ENCODE measurements around the gene TAF11L10.
"Not testable (repeated sequence)": the region's sequence is repeated elsewhere in the genome, so short reads cannot be mapped to it uniquely, and the experiment has no call there.

The TAF11L10 gene

DNA sequence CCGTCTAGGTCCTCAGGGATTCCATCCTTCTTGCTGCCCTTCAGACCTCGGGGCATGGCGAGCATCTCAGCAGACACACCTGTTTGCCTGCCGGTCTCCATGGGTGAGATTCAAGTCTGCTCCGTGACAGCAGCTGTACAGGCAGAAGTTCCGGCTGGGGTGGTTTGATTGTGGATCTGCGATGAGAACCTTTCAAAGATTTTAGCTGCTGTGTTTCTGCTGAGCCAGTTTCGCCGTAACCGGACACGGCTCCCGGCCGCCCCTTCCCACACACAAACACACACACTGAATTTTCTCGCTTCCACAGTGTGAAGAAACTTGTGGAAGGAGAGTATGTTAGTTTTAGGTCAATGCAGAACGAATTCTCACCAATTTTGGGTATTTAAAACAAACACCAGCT lies at the start of gene TAF11L10:
TAF11L10 (minus strand) TSS at position 101 of the 400 bp plus-strand sequence.
- H3K27ac ChIP-seq (ENCODE audit: low read length); H3K9me3 ChIP-seq (ENCODE audit: control insufficient read depth in 2 of 2, low read length in 2 of 2); H3K9ac ChIP-seq (ENCODE audit: low read length in 2 of 2); H3K36me3 ChIP-seq (ENCODE audit: control insufficient read depth in 2 of 2, insufficient read depth in 2 of 2, low read length in 2 of 2); H3K4me3 ChIP-seq (ENCODE audit: low read length in 2 of 2); H3K4me1 ChIP-seq (ENCODE audit: control insufficient read depth, insufficient read depth, low read length); H3K27me3 ChIP-seq (ENCODE audit: control insufficient read depth in 1 of 2, insufficient read depth in 2 of 2, low read length in 2 of 2): not testable (repeated sequence)

GRCh38 chr5:17634160-17634559 lies 36.5 kb upstream of the TAF11L10 start, which contains the start of gene TAF11L14:
TSS of gene TAF11L14 (plus strand) at chr5:17634460.
- H3K27ac ChIP-seq (ENCODE audit: low read length) = no peak within 1 kb of the TSS
- H3K4me1 ChIP-seq (ENCODE audit: control insufficient read depth, insufficient read depth, low read length) = no peaks in the 10 kb centered on the region
- no peaks in the 10 kb centered on the region for H3K9me3 ChIP-seq (ENCODE audit: control insufficient read depth in 2 of 2, low read length in 2 of 2)
- H3K9ac ChIP-seq (ENCODE audit: low read length in 2 of 2) = no peak within 1 kb of the TSS
- no peak within 1 kb of the TSS for H3K4me3 ChIP-seq (ENCODE audit: low read length in 2 of 2)
- no peaks in the 10 kb centered on the region for H3K27me3 ChIP-seq (ENCODE audit: control insufficient read depth in 1 of 2, insufficient read depth in 2 of 2, low read length in 2 of 2)
- H3K36me3 ChIP-seq (ENCODE audit: control insufficient read depth in 2 of 2, insufficient read depth in 2 of 2, low read length in 2 of 2) = no peaks in the 10 kb centered on the region

- H3K4me1 ChIP-seq (ENCODE audit: control insufficient read depth, insufficient read depth, low read length); H3K9ac ChIP-seq (ENCODE audit: low read length in 2 of 2): not testable (repeated sequence)
These were observed 34.2 kb upstream of the TAF11L10 start, which contains the start of gene TAF11L13 for GRCh38 chr5:17631788-17632187. TSS of gene TAF11L13 (plus strand) at chr5:17632088.

GRCh38 chr5:17625686-17626085 lies 28.1 kb upstream of the TAF11L10 start:
- Histone ChIP-seq H3K4me3 (ENCODE audit: low read length in 2 of 2) (no peak overlapping the region), H3K9ac (ENCODE audit: low read length in 2 of 2) (no peak overlapping the region), H3K4me1 (ENCODE audit: control insufficient read depth, insufficient read depth, low read length) (no peaks in the 10 kb centered on the region), H3K36me3 (ENCODE audit: control insufficient read depth in 2 of 2, insufficient read depth in 2 of 2, low read length in 2 of 2) (no peaks in the 10 kb centered on the region), H3K27me3 (ENCODE audit: control insufficient read depth in 1 of 2, insufficient read depth in 2 of 2, low read length in 2 of 2) (no peaks in the 10 kb centered on the region), H3K9me3 (ENCODE audit: control insufficient read depth in 2 of 2, low read length in 2 of 2) (no peaks in the 10 kb centered on the region), H3K27ac (ENCODE audit: low read length) (no peak overlapping the region)

More at GRCh38 chr5:17631788-17632187, 34.2 kb upstream of the TAF11L10 start, which contains the start of gene TAF11L13:
- H3K27ac ChIP-seq (ENCODE audit: low read length); H3K36me3 ChIP-seq (ENCODE audit: control insufficient read depth in 2 of 2, insufficient read depth in 2 of 2, low read length in 2 of 2); H3K4me3 ChIP-seq (ENCODE audit: low read length in 2 of 2); H3K27me3 ChIP-seq (ENCODE audit: control insufficient read depth in 1 of 2, insufficient read depth in 2 of 2, low read length in 2 of 2); H3K9me3 ChIP-seq (ENCODE audit: control insufficient read depth in 2 of 2, low read length in 2 of 2): not testable (repeated sequence)

GRCh38 chr5:17620627-17621026 lies 23.0 kb upstream of the TAF11L10 start:
- H3K4me3 ChIP-seq (ENCODE audit: low read length in 2 of 2) = no peak overlapping the region
- no peaks in the 10 kb centered on the region for H3K9me3 ChIP-seq (ENCODE audit: control insufficient read depth in 2 of 2, low read length in 2 of 2)
- H3K9ac ChIP-seq (ENCODE audit: low read length in 2 of 2) = no peak overlapping the region
- no peaks in the 10 kb centered on the region for H3K27me3 ChIP-seq (ENCODE audit: control insufficient read depth in 1 of 2, insufficient read depth in 2 of 2, low read length in 2 of 2)
- H3K27ac ChIP-seq (ENCODE audit: low read length) = no peak overlapping the region
- H3K36me3 ChIP-seq (ENCODE audit: control insufficient read depth in 2 of 2, insufficient read depth in 2 of 2, low read length in 2 of 2) = no peaks in the 10 kb centered on the region
- H3K4me1 ChIP-seq (ENCODE audit: control insufficient read depth, insufficient read depth, low read length) = no peaks in the 10 kb centered on the region

GRCh38 chr5:17619354-17619753 lies 21.7 kb upstream of the TAF11L10 start:
- Histone ChIP-seq H3K9me3 (ENCODE audit: control insufficient read depth in 2 of 2, low read length in 2 of 2) (no peaks in the 10 kb centered on the region), H3K9ac (ENCODE audit: low read length in 2 of 2) (no peak overlapping the region), H3K4me1 (ENCODE audit: control insufficient read depth, insufficient read depth, low read length) (no peaks in the 10 kb centered on the region), H3K27me3 (ENCODE audit: control insufficient read depth in 1 of 2, insufficient read depth in 2 of 2, low read length in 2 of 2) (no peaks in the 10 kb centered on the region), H3K4me3 (ENCODE audit: low read length in 2 of 2) (no peak overlapping the region), H3K27ac (ENCODE audit: low read length) (no peak overlapping the region), H3K36me3 (ENCODE audit: control insufficient read depth in 2 of 2, insufficient read depth in 2 of 2, low read length in 2 of 2) (no peaks in the 10 kb centered on the region)

DNA sequence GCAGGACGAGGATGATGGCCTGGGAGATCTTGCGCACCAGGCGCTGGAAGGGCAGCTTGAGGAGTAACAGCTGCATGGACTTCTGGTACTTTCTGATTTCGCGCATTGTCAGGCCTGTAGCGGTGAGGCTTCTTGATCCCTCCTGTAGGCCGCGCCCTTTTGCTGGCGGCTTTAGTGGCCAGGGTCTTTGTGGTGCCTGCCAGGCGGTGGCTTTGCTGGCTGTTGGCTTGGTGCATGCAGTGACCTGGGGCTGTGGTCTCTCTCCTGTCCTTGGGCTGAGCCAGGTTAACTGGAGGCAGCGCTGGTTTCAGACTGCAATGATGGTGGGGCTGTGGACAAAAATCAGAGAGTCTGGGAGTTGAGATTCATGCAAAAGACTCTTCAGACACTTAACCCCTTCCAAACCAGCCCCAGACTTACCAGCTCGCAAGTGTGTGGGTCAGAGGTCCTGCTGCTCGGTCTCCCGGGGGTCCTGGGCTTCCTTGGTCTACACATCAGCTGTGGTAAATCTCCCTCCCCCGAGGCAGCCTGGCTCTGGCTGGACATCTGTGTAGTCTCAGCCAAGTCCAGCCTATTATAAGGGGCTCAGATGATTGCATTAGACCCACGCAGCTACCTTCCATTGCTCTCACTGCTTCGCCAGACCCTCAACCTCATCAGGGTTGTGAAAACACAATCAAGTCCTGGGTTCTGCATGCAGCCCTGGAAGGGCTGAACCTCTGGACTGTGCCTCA lies 17.4 kb upstream of the TAF11L10 start:
- no peak overlapping the region for H3K4me3 ChIP-seq (ENCODE audit: low read length in 2 of 2)
- no peaks in the 10 kb centered on the region for H3K36me3 ChIP-seq (ENCODE audit: control insufficient read depth in 2 of 2, insufficient read depth in 2 of 2, low read length in 2 of 2)
- no peak overlapping the region for H3K9ac ChIP-seq (ENCODE audit: low read length in 2 of 2)
- no peaks in the 10 kb centered on the region for H3K9me3 ChIP-seq (ENCODE audit: control insufficient read depth in 2 of 2, low read length in 2 of 2)
- H3K4me1 ChIP-seq (ENCODE audit: control insufficient read depth, insufficient read depth, low read length) = no peaks in the 10 kb centered on the region
- H3K27me3 ChIP-seq (ENCODE audit: control insufficient read depth in 1 of 2, insufficient read depth in 2 of 2, low read length in 2 of 2) = no peaks in the 10 kb centered on the region
- H3K27ac ChIP-seq (ENCODE audit: low read length) = no peak overlapping the region

GRCh38 chr5:17610092-17610491 lies 12.5 kb upstream of the TAF11L10 start, which contains the start of gene TAF11L12:
TSS of gene TAF11L12 (plus strand) at chr5:17610392.
- H3K4me1 ChIP-seq (ENCODE audit: control insufficient read depth, insufficient read depth, low read length); H3K9ac ChIP-seq (ENCODE audit: low read length in 2 of 2); H3K27me3 ChIP-seq (ENCODE audit: control insufficient read depth in 1 of 2, insufficient read depth in 2 of 2, low read length in 2 of 2); H3K36me3 ChIP-seq (ENCODE audit: control insufficient read depth in 2 of 2, insufficient read depth in 2 of 2, low read length in 2 of 2); H3K4me3 ChIP-seq (ENCODE audit: low read length in 2 of 2); H3K27ac ChIP-seq (ENCODE audit: low read length); H3K9me3 ChIP-seq (ENCODE audit: control insufficient read depth in 2 of 2, low read length in 2 of 2): not testable (repeated sequence)

GRCh38 chr5:17607461-17607860 lies 9.8 kb upstream of the TAF11L10 start:
- H3K36me3 ChIP-seq (ENCODE audit: control insufficient read depth in 2 of 2, insufficient read depth in 2 of 2, low read length in 2 of 2); H3K4me1 ChIP-seq (ENCODE audit: control insufficient read depth, insufficient read depth, low read length); H3K9ac ChIP-seq (ENCODE audit: low read length in 2 of 2); H3K9me3 ChIP-seq (ENCODE audit: control insufficient read depth in 2 of 2, low read length in 2 of 2); H3K4me3 ChIP-seq (ENCODE audit: low read length in 2 of 2); H3K27me3 ChIP-seq (ENCODE audit: control insufficient read depth in 1 of 2, insufficient read depth in 2 of 2, low read length in 2 of 2); H3K27ac ChIP-seq (ENCODE audit: low read length): not testable (repeated sequence)

- no peaks in the 10 kb centered on the region for H3K27me3 ChIP-seq (ENCODE audit: control insufficient read depth in 1 of 2, insufficient read depth in 2 of 2, low read length in 2 of 2)
- H3K27ac ChIP-seq (ENCODE audit: low read length) = no peak overlapping the region
- no peak overlapping the region for H3K4me3 ChIP-seq (ENCODE audit: low read length in 2 of 2)
- H3K36me3 ChIP-seq (ENCODE audit: control insufficient read depth in 2 of 2, insufficient read depth in 2 of 2, low read length in 2 of 2) = no peaks in the 10 kb centered on the region
- no peaks in the 10 kb centered on the region for H3K9me3 ChIP-seq (ENCODE audit: control insufficient read depth in 2 of 2, low read length in 2 of 2)
- no peaks in the 10 kb centered on the region for H3K4me1 ChIP-seq (ENCODE audit: control insufficient read depth, insufficient read depth, low read length)
- H3K9ac ChIP-seq (ENCODE audit: low read length in 2 of 2) = no peak overlapping the region
These were observed 7.3 kb upstream of the TAF11L10 start for GRCh38 chr5:17604951-17605350.

DNA sequence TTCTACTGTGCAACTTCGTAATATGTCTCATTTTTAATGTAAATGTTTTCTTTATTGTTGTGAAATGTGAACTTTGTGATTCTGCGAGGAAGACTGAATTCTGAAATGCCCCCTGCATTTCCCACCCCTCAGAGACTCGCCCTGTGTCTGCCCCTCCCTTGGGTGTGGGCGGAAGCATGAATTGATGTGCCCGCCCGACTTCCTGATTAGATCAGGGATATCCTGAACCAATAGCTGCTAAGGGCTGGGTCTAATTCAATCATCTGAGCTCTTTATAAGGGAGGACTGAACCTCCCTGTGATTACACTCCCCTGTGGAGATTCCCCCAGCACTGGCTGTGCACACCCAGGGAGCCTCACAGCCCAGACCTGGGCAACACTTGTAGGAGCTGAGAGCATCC lies 6.3 kb upstream of the TAF11L10 start, which contains the start of gene TAF11L11:
TAF11L11 (plus strand) TSS at position 304 of the 400 bp plus-strand sequence.
- not testable (repeated sequence) for H3K4me3 ChIP-seq (ENCODE audit: low read length in 2 of 2); H3K9me3 ChIP-seq (ENCODE audit: control insufficient read depth in 2 of 2, low read length in 2 of 2); H3K4me1 ChIP-seq (ENCODE audit: control insufficient read depth, insufficient read depth, low read length); H3K9ac ChIP-seq (ENCODE audit: low read length in 2 of 2); H3K27ac ChIP-seq (ENCODE audit: low read length); H3K27me3 ChIP-seq (ENCODE audit: control insufficient read depth in 1 of 2, insufficient read depth in 2 of 2, low read length in 2 of 2); H3K36me3 ChIP-seq (ENCODE audit: control insufficient read depth in 2 of 2, insufficient read depth in 2 of 2, low read length in 2 of 2)
